SK-N-SH treated with all-trans-retinoic acid at 6 μM for 48 hours (cell line): ENCODE data around the gene LYVE1.

Source experiments
- ATAC-seq: fragments of 200-7000 bp; cut with Tn5 transposase; 3 replicates; pipeline ENCODE4 v1.9.1; 2020; ENCODE audit warnings: mild to moderate bottlenecking, moderate library complexity
- ARNTL ChIP-seq: fragments of 450-650 bp; formaldehyde crosslinking; IDR thresholded peaks from 2 replicates; pipeline ENCODE4 v1.5.0; 2020; ENCODE audit warnings: low read depth, mild to moderate bottlenecking, moderate library complexity, borderline replicate concordance
- BACH2 ChIP-seq: fragments of 250-450 bp; sonication (Bioruptor Pico); IDR thresholded peaks from 2 replicates; pipeline ENCODE4 v1.9.0; 2021; ENCODE audit warnings: mild to moderate bottlenecking, borderline replicate concordance
- CSDC2 ChIP-seq: fragments of 250-450 bp; sonication (Bioruptor Pico); IDR thresholded peaks from 2 replicates; pipeline ENCODE4 v1.5.0; 2020; ENCODE audit warnings: mild to moderate bottlenecking, moderate library complexity
- GLIS3 ChIP-seq: fragments of 250-450 bp; sonication (Bioruptor Pico); IDR thresholded peaks from 2 replicates; pipeline ENCODE4 v1.5.0; 2020; ENCODE audit warnings: mild to moderate bottlenecking, moderate library complexity
- ISL1 ChIP-seq: fragments of 250-450 bp; sonication (Bioruptor Pico); IDR thresholded peaks from 2 replicates; pipeline ENCODE4 v2.1.2; 2022; ENCODE audit warnings: mild to moderate bottlenecking, moderate library complexity
- OSR1 ChIP-seq: fragments of 250-450 bp; sonication (Bioruptor Pico); IDR thresholded peaks from 2 replicates; pipeline ENCODE4 v1.8.0; 2022; ENCODE audit warnings: moderate library complexity, mild to moderate bottlenecking, inconsistent platforms
- PPARA ChIP-seq: fragments of 250-450 bp; sonication (Bioruptor Pico); IDR thresholded peaks from 2 replicates; pipeline ENCODE4 v1.5.0; 2020; ENCODE audit warnings: mild to moderate bottlenecking, borderline replicate concordance
- SNAI2 ChIP-seq: fragments of 250-450 bp; sonication (Bioruptor Pico); IDR thresholded peaks from 2 replicates; pipeline ENCODE4 v1.5.0; 2020; ENCODE audit warnings: mild to moderate bottlenecking, moderate library complexity
- TCF4 ChIP-seq: fragments of 250-450 bp; sonication (Bioruptor Pico); IDR thresholded peaks from 2 replicates; pipeline ENCODE4 v1.8.0; 2021; ENCODE audit warnings: mild to moderate bottlenecking, moderate library complexity, borderline replicate concordance
- TOX ChIP-seq: fragments of 250-450 bp; sonication (Bioruptor Pico); IDR thresholded peaks from 2 replicates; pipeline ENCODE4 v1.8.0; 2021; ENCODE audit warnings: mild to moderate bottlenecking, moderate library complexity, borderline replicate concordance
- ZC3H10 ChIP-seq: fragments of 250-450 bp; sonication (Bioruptor Pico); IDR thresholded peaks from 2 replicates; pipeline ENCODE4 v1.5.1; 2021; ENCODE audit warnings: mild to moderate bottlenecking, moderate library complexity
- ZFP3 ChIP-seq: fragments of 250-450 bp; sonication (Bioruptor Pico); IDR thresholded peaks from 2 replicates; pipeline ENCODE4 v1.5.0; 2020; ENCODE audit warnings: mild to moderate bottlenecking, moderate library complexity
- ZFP30 ChIP-seq: fragments of 450-650 bp; formaldehyde crosslinking; IDR thresholded peaks from 2 replicates; pipeline ENCODE4 v1.5.0; 2022; ENCODE audit warnings: mild to moderate bottlenecking, moderate library complexity
- ZNF70 ChIP-seq: fragments of 450-650 bp; formaldehyde crosslinking; IDR thresholded peaks from 2 replicates; pipeline ENCODE4 v1.5.0; 2020; ENCODE audit warnings: mild to moderate bottlenecking, moderate library complexity
- ZNF8 ChIP-seq: fragments of 450-650 bp; formaldehyde crosslinking; IDR thresholded peaks from 2 replicates; pipeline ENCODE4 v1.5.0; 2020; ENCODE audit warnings: mild to moderate bottlenecking, moderate library complexity
- TF ChIP-seq, protein P1 (sequence below): fragments of 250-450 bp; sonication (Bioruptor Pico); IDR thresholded peaks from 2 replicates; pipeline ENCODE4 v1.5.0; 2020; ENCODE audit warnings: mild to moderate bottlenecking, moderate library complexity
- TF ChIP-seq, protein P2 (sequence below): fragments of 250-450 bp; sonication (Bioruptor Pico); IDR thresholded peaks from 2 replicates; pipeline ENCODE4 v1.8.0; 2020; ENCODE audit warnings: mild to moderate bottlenecking, moderate library complexity, borderline replicate concordance
- TF ChIP-seq, protein P3 (sequence below): fragments of 250-450 bp; sonication (Bioruptor Pico); IDR thresholded peaks from 2 replicates; pipeline ENCODE4 v1.8.0; 2021; ENCODE audit warnings: low read depth, mild to moderate bottlenecking, moderate library complexity, borderline replicate concordance
- TF ChIP-seq, protein P4 (sequence below): fragments of 250-450 bp; sonication (Bioruptor Pico); IDR thresholded peaks from 2 replicates; pipeline ENCODE4 v1.5.1; 2020; ENCODE audit warnings: low read depth, mild to moderate bottlenecking, moderate library complexity

Gene LYVE1

DNA sequence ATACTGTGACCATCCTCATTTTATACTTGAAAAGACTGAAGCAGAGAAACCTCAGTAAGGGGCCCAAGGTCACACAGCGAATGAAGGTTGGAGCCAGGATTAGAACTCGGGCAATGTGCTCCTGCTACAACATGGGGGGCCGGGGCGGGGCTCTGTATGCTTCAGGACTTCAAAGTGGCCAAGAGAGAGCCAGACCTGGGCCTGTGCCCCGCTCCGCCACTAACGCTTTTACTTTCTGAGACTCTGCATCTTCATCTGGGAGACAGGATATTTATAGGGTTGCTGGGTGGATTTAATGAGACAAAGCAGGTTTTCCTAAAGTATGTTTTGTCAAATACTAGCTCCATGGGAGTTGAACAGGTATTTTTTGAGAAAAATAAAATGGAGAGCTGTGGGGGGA, 33.9 kb upstream of the LYVE1 start:
- ATAC-seq: no peak

DNA sequence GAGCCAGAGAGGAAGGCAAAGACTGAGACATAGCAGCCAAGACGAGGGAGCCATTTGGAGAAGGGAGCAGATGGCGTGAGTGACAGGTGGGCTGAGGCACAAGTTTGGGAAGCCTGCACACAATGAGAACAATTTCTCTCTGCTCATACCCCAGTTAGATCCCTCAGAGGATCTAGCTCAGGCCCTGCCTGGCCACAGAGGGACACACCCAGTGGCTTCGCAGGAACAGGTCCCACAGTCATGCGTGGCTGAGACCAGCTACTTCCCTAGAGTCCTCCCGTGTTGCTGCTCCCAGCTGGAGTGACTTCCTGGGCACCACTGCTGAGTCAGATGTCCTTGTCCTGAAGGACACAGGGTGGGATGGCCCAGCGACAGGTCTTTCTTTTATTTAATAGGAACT, 33.4 kb upstream of the LYVE1 start:
- no peak for TF ChIP-seq ISL1 (CRISPR knock-in tag)
- TF ChIP-seq ZNF8 (CRISPR knock-in tag): no peak
- no peak for TF ChIP-seq ARNTL (CRISPR knock-in tag)
- TF ChIP-seq BACH2 (CRISPR knock-in tag): no peak
- TF ChIP-seq, protein P1, sequence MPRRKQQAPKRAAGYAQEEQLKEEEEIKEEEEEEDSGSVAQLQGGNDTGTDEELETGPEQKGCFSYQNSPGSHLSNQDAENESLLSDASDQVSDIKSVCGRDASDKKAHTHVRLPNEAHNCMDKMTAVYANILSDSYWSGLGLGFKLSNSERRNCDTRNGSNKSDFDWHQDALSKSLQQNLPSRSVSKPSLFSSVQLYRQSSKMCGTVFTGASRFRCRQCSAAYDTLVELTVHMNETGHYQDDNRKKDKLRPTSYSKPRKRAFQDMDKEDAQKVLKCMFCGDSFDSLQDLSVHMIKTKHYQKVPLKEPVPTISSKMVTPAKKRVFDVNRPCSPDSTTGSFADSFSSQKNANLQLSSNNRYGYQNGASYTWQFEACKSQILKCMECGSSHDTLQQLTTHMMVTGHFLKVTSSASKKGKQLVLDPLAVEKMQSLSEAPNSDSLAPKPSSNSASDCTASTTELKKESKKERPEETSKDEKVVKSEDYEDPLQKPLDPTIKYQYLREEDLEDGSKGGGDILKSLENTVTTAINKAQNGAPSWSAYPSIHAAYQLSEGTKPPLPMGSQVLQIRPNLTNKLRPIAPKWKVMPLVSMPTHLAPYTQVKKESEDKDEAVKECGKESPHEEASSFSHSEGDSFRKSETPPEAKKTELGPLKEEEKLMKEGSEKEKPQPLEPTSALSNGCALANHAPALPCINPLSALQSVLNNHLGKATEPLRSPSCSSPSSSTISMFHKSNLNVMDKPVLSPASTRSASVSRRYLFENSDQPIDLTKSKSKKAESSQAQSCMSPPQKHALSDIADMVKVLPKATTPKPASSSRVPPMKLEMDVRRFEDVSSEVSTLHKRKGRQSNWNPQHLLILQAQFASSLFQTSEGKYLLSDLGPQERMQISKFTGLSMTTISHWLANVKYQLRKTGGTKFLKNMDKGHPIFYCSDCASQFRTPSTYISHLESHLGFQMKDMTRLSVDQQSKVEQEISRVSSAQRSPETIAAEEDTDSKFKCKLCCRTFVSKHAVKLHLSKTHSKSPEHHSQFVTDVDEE (CRISPR knock-in tag): no peak
- no peak for TF ChIP-seq SNAI2
- no peak for TF ChIP-seq GLIS3 (CRISPR knock-in tag)
- no peak for TF ChIP-seq CSDC2 (CRISPR knock-in tag)
- TF ChIP-seq, protein P2, sequence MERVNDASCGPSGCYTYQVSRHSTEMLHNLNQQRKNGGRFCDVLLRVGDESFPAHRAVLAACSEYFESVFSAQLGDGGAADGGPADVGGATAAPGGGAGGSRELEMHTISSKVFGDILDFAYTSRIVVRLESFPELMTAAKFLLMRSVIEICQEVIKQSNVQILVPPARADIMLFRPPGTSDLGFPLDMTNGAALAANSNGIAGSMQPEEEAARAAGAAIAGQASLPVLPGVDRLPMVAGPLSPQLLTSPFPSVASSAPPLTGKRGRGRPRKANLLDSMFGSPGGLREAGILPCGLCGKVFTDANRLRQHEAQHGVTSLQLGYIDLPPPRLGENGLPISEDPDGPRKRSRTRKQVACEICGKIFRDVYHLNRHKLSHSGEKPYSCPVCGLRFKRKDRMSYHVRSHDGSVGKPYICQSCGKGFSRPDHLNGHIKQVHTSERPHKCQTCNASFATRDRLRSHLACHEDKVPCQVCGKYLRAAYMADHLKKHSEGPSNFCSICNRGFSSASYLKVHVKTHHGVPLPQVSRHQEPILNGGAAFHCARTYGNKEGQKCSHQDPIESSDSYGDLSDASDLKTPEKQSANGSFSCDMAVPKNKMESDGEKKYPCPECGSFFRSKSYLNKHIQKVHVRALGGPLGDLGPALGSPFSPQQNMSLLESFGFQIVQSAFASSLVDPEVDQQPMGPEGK (CRISPR knock-in tag): no peak
- ATAC-seq: no peak

More for the DNA sequence above, 33.9 kb upstream of the LYVE1 start:
- TF ChIP-seq ZFP30 (no peak), ZNF70 (no peak), ZNF8 (CRISPR knock-in tag) (no peak), SNAI2 (no peak), TOX (CRISPR knock-in tag) (no peak), ARNTL (CRISPR knock-in tag) (no peak), BACH2 (CRISPR knock-in tag) (no peak)
- TF ChIP-seq, protein P3, sequence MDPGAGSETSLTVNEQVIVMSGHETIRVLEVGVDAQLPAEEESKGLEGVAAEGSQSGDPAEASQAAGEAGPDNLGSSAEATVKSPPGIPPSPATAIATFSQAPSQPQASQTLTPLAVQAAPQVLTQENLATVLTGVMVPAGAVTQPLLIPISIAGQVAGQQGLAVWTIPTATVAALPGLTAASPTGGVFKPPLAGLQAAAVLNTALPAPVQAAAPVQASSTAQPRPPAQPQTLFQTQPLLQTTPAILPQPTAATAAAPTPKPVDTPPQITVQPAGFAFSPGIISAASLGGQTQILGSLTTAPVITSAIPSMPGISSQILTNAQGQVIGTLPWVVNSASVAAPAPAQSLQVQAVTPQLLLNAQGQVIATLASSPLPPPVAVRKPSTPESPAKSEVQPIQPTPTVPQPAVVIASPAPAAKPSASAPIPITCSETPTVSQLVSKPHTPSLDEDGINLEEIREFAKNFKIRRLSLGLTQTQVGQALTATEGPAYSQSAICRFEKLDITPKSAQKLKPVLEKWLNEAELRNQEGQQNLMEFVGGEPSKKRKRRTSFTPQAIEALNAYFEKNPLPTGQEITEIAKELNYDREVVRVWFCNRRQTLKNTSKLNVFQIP (CRISPR knock-in tag): no peak
- TF ChIP-seq, protein P2 (CRISPR knock-in tag): no peak
- TF ChIP-seq, protein P1 (CRISPR knock-in tag): no peak
- TF ChIP-seq, protein P4, sequence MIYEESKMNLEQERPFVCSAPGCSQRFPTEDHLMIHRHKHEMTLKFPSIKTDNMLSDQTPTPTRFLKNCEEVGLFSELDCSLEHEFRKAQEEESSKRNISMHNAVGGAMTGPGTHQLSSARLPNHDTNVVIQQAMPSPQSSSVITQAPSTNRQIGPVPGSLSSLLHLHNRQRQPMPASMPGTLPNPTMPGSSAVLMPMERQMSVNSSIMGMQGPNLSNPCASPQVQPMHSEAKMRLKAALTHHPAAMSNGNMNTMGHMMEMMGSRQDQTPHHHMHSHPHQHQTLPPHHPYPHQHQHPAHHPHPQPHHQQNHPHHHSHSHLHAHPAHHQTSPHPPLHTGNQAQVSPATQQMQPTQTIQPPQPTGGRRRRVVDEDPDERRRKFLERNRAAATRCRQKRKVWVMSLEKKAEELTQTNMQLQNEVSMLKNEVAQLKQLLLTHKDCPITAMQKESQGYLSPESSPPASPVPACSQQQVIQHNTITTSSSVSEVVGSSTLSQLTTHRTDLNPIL: no peak

DNA sequence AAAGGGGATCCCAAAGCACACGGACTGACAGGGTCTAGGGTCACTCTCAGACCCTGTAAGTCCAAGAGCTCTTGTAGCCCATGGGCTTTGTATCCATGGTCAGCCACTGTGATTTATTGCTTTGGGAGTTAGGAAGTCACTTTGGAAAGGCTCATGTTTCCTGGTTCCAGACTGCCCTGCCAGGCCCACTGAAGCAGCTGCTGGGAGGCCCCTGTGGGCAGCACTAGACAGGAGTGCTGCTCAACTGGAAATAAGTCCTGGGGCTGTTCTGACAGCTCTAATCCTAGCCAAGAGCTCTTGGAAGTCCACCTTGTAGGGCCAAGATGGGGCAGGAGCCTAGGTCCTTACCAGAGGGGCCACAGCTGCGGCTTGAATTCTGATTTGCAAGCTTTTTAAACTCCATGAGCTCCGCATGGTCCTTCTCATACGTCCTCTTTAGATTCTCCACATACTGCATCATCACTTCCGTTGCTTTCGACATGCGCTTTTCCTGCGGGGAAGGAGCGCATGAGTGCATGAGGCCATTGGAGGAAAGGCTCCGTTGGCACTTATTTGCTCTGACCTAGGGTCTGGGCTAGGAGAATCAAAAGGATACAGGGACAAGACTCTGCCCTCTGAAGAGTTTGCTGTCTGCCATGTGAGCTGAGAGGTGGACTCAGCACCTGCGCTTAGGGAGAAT, 32.2 kb upstream of the LYVE1 start:
- ATAC-seq: no peak
- TF ChIP-seq ZFP30 (no peak), PPARA (CRISPR knock-in tag) (no peak), ZFP3 (CRISPR knock-in tag) (no peak), OSR1 (CRISPR knock-in tag) (no peak), TCF4 (CRISPR knock-in tag) (no peak), ZC3H10 (CRISPR knock-in tag) (no peak), ZNF8 (CRISPR knock-in tag) (no peak)
- TF ChIP-seq, protein P3 (CRISPR knock-in tag): no peak
- TF ChIP-seq, protein P1 (CRISPR knock-in tag): no peak
